ENCODE measurements around the gene CATSPERB.

DNA sequence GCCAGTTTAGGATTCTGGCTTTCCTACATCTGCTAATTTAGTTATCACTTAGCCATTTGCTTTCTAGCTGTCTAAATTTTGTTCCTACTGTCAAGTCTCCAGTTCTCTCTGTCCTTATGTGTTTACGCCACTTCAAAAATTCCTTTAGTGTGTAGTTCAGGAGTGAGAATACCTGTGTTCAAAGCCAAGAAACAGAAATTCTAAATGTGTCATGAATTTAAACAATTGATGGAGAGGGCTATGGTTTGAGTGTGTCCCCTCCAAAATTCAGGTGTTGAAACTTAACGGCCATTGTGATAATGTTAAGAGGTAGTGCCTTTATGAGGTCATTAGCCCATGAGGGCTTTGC, 11.4 kb upstream of the CATSPERB start:
- TF ChIP-seq, protein P1, sequence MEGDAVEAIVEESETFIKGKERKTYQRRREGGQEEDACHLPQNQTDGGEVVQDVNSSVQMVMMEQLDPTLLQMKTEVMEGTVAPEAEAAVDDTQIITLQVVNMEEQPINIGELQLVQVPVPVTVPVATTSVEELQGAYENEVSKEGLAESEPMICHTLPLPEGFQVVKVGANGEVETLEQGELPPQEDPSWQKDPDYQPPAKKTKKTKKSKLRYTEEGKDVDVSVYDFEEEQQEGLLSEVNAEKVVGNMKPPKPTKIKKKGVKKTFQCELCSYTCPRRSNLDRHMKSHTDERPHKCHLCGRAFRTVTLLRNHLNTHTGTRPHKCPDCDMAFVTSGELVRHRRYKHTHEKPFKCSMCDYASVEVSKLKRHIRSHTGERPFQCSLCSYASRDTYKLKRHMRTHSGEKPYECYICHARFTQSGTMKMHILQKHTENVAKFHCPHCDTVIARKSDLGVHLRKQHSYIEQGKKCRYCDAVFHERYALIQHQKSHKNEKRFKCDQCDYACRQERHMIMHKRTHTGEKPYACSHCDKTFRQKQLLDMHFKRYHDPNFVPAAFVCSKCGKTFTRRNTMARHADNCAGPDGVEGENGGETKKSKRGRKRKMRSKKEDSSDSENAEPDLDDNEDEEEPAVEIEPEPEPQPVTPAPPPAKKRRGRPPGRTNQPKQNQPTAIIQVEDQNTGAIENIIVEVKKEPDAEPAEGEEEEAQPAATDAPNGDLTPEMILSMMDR (IDR thresholded peaks at IDR 0.05) = no peak
- TF ChIP-seq EP300 (IDR thresholded peaks at IDR 0.05) = no peak

All from esophagus muscularis mucosa (tissue), 3 donors.